ENCODE results near the gene ZNF771. TPM values are rescaled to one million over a fixed set of nuclear protein-coding genes. Genes with fewer than 3 reads are reported as not detected.

The ZNF771 gene
- total and polyA plus RNA-seq, 9 of the 15 experiments (the other 6 are each of a cell fraction or from before 2014, with no cell fraction given), result 1.5 to 12.6 (median 4.4) TPM

DNA sequence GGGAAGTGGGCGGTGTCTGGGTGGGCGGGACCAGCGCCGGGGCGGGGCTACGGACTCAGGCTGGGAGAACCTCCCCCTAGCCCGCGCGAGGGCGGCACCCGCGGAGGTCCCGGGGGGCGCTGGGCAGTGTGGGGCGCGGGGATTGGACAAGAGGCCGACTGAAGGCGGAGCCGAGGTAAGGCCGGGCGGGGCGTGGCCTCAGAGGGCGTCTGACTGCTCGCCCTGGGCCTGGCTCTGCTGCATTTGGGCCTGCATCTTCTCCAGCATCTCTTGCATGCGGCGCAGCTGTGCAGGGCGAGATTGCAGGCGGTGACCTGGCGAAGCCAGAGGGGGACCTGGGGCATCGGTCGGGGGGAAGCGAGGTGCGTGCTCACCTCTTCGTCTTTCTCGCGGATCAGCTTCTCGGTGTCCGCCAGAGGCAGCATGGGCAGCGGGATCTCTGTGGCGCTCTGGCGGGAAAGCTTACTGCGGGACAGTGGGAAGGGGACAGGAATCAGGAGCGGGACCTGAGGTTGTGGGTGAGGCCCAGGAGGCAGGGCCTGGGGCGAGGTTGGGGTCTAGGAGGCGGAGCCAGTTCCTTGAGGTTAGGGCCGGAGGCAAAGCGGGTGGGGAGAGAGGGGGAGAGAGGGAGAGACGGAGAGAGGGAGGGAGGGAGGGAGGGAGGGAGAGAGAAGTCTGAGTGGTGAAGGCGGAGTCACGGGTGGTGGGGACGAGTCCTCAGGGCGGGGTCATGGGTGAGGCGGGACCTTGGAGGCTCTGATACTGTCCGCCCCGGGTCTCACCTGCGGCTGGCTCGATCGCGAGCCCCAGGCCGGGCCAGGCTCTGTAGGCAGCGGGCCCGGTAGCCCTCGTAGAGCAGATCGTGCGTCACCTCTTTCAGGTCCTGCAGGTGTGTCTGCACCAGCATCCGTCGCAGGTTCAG is 28.9 kb upstream of the ZNF771 start (continued):
- TF ChIP-seq, protein P1, sequence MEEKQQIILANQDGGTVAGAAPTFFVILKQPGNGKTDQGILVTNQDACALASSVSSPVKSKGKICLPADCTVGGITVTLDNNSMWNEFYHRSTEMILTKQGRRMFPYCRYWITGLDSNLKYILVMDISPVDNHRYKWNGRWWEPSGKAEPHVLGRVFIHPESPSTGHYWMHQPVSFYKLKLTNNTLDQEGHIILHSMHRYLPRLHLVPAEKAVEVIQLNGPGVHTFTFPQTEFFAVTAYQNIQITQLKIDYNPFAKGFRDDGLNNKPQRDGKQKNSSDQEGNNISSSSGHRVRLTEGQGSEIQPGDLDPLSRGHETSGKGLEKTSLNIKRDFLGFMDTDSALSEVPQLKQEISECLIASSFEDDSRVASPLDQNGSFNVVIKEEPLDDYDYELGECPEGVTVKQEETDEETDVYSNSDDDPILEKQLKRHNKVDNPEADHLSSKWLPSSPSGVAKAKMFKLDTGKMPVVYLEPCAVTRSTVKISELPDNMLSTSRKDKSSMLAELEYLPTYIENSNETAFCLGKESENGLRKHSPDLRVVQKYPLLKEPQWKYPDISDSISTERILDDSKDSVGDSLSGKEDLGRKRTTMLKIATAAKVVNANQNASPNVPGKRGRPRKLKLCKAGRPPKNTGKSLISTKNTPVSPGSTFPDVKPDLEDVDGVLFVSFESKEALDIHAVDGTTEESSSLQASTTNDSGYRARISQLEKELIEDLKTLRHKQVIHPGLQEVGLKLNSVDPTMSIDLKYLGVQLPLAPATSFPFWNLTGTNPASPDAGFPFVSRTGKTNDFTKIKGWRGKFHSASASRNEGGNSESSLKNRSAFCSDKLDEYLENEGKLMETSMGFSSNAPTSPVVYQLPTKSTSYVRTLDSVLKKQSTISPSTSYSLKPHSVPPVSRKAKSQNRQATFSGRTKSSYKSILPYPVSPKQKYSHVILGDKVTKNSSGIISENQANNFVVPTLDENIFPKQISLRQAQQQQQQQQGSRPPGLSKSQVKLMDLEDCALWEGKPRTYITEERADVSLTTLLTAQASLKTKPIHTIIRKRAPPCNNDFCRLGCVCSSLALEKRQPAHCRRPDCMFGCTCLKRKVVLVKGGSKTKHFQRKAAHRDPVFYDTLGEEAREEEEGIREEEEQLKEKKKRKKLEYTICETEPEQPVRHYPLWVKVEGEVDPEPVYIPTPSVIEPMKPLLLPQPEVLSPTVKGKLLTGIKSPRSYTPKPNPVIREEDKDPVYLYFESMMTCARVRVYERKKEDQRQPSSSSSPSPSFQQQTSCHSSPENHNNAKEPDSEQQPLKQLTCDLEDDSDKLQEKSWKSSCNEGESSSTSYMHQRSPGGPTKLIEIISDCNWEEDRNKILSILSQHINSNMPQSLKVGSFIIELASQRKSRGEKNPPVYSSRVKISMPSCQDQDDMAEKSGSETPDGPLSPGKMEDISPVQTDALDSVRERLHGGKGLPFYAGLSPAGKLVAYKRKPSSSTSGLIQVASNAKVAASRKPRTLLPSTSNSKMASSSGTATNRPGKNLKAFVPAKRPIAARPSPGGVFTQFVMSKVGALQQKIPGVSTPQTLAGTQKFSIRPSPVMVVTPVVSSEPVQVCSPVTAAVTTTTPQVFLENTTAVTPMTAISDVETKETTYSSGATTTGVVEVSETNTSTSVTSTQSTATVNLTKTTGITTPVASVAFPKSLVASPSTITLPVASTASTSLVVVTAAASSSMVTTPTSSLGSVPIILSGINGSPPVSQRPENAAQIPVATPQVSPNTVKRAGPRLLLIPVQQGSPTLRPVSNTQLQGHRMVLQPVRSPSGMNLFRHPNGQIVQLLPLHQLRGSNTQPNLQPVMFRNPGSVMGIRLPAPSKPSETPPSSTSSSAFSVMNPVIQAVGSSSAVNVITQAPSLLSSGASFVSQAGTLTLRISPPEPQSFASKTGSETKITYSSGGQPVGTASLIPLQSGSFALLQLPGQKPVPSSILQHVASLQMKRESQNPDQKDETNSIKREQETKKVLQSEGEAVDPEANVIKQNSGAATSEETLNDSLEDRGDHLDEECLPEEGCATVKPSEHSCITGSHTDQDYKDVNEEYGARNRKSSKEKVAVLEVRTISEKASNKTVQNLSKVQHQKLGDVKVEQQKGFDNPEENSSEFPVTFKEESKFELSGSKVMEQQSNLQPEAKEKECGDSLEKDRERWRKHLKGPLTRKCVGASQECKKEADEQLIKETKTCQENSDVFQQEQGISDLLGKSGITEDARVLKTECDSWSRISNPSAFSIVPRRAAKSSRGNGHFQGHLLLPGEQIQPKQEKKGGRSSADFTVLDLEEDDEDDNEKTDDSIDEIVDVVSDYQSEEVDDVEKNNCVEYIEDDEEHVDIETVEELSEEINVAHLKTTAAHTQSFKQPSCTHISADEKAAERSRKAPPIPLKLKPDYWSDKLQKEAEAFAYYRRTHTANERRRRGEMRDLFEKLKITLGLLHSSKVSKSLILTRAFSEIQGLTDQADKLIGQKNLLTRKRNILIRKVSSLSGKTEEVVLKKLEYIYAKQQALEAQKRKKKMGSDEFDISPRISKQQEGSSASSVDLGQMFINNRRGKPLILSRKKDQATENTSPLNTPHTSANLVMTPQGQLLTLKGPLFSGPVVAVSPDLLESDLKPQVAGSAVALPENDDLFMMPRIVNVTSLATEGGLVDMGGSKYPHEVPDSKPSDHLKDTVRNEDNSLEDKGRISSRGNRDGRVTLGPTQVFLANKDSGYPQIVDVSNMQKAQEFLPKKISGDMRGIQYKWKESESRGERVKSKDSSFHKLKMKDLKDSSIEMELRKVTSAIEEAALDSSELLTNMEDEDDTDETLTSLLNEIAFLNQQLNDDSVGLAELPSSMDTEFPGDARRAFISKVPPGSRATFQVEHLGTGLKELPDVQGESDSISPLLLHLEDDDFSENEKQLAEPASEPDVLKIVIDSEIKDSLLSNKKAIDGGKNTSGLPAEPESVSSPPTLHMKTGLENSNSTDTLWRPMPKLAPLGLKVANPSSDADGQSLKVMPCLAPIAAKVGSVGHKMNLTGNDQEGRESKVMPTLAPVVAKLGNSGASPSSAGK (IDR thresholded peaks at IDR 0.05), result peak; percentile 78
- TF ChIP-seq YBX1 (IDR thresholded peaks at IDR 0.05) (no peak), NCOA1 (IDR thresholded peaks at IDR 0.05; ENCODE audit: low read depth) (0 out of 2 replicates have a peak, but pooled peaks have one; percentile 44), PHF8 (IDR thresholded peaks at IDR 0.05; ENCODE audit: borderline replicate concordance, low read length) (peak; percentile 73; the same call in 1 of the 2 replicates), MLX (CRISPR knock-in tag; conservative IDR thresholded peaks at IDR 0.05) (0 out of 4 replicates have a peak, but pooled peaks of 1 of the 2 experiments have one; percentile 31), MAFK (IDR thresholded peaks at IDR 0.05; ENCODE audit: low read length) (no peak), SMAD4 (CRISPR knock-in tag; conservative IDR thresholded peaks at IDR 0.05) (0 out of 2 replicates have a peak, but pooled peaks have one; percentile 1), POLR2G (IDR thresholded peaks at IDR 0.05; ENCODE audit: low read depth, low read length) (peak; percentile 70)
- TF ChIP-seq, protein P2, sequence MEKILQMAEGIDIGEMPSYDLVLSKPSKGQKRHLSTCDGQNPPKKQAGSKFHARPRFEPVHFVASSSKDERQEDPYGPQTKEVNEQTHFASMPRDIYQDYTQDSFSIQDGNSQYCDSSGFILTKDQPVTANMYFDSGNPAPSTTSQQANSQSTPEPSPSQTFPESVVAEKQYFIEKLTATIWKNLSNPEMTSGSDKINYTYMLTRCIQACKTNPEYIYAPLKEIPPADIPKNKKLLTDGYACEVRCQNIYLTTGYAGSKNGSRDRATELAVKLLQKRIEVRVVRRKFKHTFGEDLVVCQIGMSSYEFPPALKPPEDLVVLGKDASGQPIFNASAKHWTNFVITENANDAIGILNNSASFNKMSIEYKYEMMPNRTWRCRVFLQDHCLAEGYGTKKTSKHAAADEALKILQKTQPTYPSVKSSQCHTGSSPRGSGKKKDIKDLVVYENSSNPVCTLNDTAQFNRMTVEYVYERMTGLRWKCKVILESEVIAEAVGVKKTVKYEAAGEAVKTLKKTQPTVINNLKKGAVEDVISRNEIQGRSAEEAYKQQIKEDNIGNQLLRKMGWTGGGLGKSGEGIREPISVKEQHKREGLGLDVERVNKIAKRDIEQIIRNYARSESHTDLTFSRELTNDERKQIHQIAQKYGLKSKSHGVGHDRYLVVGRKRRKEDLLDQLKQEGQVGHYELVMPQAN (IDR thresholded peaks at IDR 0.05; ENCODE audit: borderline replicate concordance), result peak; percentile 82

Data from K562 (cell line).